ENCODE data around the gene KRTAP5-4.
"Not testable (repeated sequence)": the region's sequence is repeated elsewhere in the genome, so short reads cannot be mapped to it uniquely, and the experiment has no call there.

- TF ChIP-seq CTCF (conservative IDR thresholded peaks at IDR 0.05; ENCODE audit: low read length); EZH2phosphoT487 (IDR thresholded peaks at IDR 0.05; ENCODE audit: borderline replicate concordance): not testable (repeated sequence)
These were observed 40.9 kb upstream of the KRTAP5-4 start for GRCh38 chr11:1662699-1663283.
